SK-N-SH treated with all-trans-retinoic acid at 6 μM for 48 hours (cell line): ENCODE data around the gene RHOXF1.
"Not testable (repeated sequence)": the region's sequence is repeated elsewhere in the genome, so short reads cannot be mapped to it uniquely, and the experiment has no call there.

Source experiments
- ATAC-seq: fragments of 200-7000 bp; cut with Tn5 transposase; 3 replicates; pipeline ENCODE4 v1.9.1; 2020; ENCODE audit warnings: mild to moderate bottlenecking, moderate library complexity
- BACH2 ChIP-seq: fragments of 250-450 bp; sonication (Bioruptor Pico); IDR thresholded peaks from 2 replicates; pipeline ENCODE4 v1.9.0; 2021; ENCODE audit warnings: mild to moderate bottlenecking, borderline replicate concordance
- CSDC2 ChIP-seq: fragments of 250-450 bp; sonication (Bioruptor Pico); IDR thresholded peaks from 2 replicates; pipeline ENCODE4 v1.5.0; 2020; ENCODE audit warnings: mild to moderate bottlenecking, moderate library complexity
- OSR1 ChIP-seq: fragments of 250-450 bp; sonication (Bioruptor Pico); IDR thresholded peaks from 2 replicates; pipeline ENCODE4 v1.8.0; 2022; ENCODE audit warnings: moderate library complexity, mild to moderate bottlenecking, inconsistent platforms
- PPARA ChIP-seq: fragments of 250-450 bp; sonication (Bioruptor Pico); IDR thresholded peaks from 2 replicates; pipeline ENCODE4 v1.5.0; 2020; ENCODE audit warnings: mild to moderate bottlenecking, borderline replicate concordance
- RARB ChIP-seq: fragments of 250-450 bp; sonication (Bioruptor Pico); IDR thresholded peaks from 2 replicates; pipeline ENCODE4 v1.8.0; 2021; ENCODE audit warnings: mild to moderate bottlenecking, moderate library complexity
- TCF4 ChIP-seq: fragments of 250-450 bp; sonication (Bioruptor Pico); IDR thresholded peaks from 2 replicates; pipeline ENCODE4 v1.8.0; 2021; ENCODE audit warnings: mild to moderate bottlenecking, moderate library complexity, borderline replicate concordance
- TOX ChIP-seq: fragments of 250-450 bp; sonication (Bioruptor Pico); IDR thresholded peaks from 2 replicates; pipeline ENCODE4 v1.8.0; 2021; ENCODE audit warnings: mild to moderate bottlenecking, moderate library complexity, borderline replicate concordance
- ZC3H10 ChIP-seq: fragments of 250-450 bp; sonication (Bioruptor Pico); IDR thresholded peaks from 2 replicates; pipeline ENCODE4 v1.5.1; 2021; ENCODE audit warnings: mild to moderate bottlenecking, moderate library complexity
- ZFP3 ChIP-seq: fragments of 250-450 bp; sonication (Bioruptor Pico); IDR thresholded peaks from 2 replicates; pipeline ENCODE4 v1.5.0; 2020; ENCODE audit warnings: mild to moderate bottlenecking, moderate library complexity
- ZNF565 ChIP-seq: fragments of 450-650 bp; formaldehyde crosslinking; conservative IDR thresholded peaks from 2 replicates; pipeline ENCODE4 v1.5.0; 2020; ENCODE audit warnings: low read depth, mild to moderate bottlenecking, moderate library complexity
- ZNF70 ChIP-seq: fragments of 450-650 bp; formaldehyde crosslinking; IDR thresholded peaks from 2 replicates; pipeline ENCODE4 v1.5.0; 2020; ENCODE audit warnings: mild to moderate bottlenecking, moderate library complexity
- ZNF8 ChIP-seq: fragments of 450-650 bp; formaldehyde crosslinking; IDR thresholded peaks from 2 replicates; pipeline ENCODE4 v1.5.0; 2020; ENCODE audit warnings: mild to moderate bottlenecking, moderate library complexity
- TF ChIP-seq, protein P1 (sequence below): fragments of 250-450 bp; sonication (Bioruptor Pico); IDR thresholded peaks from 2 replicates; pipeline ENCODE4 v1.5.0; 2020; ENCODE audit warnings: mild to moderate bottlenecking, moderate library complexity
- TF ChIP-seq, protein P2 (sequence below): fragments of 250-450 bp; sonication (Bioruptor Pico); IDR thresholded peaks from 2 replicates; pipeline ENCODE4 v1.8.0; 2020; ENCODE audit warnings: mild to moderate bottlenecking, moderate library complexity, borderline replicate concordance
- TF ChIP-seq, protein P3 (sequence below): fragments of 250-450 bp; sonication (Bioruptor Pico); IDR thresholded peaks from 2 replicates; pipeline ENCODE4 v1.5.1; 2020; ENCODE audit warnings: low read depth, mild to moderate bottlenecking, moderate library complexity
- TF ChIP-seq, protein P4 (sequence below): fragments of 250-450 bp; sonication (Bioruptor Pico); IDR thresholded peaks from 2 replicates; pipeline ENCODE4 v1.5.1; 2021; ENCODE audit warnings: mild to moderate bottlenecking, moderate library complexity

RHOXF1 gene

DNA sequence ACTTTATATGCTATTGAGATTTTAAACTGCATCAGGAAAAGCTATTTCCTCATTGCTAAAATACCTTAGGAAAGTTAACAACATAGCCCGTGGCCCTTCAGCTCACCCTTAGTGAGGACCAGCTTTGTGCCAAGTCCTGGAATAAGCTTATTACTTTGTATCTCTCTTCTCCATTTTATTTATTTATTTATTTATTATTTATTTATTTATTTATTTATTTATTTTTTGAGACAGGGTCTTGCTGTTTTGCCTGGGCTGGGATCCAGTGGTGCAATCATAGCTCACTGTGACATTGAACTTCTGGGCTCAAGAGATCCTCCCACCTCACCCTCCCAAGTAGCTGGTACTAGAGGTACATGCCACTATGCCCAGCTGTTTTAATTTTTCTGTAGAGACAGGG is 6.3 kb downstream of the RHOXF1 start:
- ATAC-seq: no peak

DNA sequence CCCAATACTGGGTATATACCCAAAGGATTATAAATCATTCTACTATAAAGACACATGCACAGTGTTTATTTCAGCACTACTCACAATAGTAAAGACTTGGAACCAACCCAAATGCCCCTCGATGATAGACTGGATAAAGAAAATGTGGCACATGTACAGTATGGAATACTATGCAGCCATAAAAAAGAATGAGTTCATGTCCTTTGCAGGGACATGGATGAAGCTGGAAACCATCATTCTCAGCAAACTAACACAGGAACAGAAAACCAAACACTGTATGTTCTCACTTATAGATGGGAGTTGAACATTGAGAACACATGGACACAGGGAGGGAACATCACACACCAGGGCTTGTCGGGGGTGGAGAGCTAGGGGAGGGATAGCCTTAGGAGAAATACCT is 11.0 kb downstream of the RHOXF1 start:
- not testable (repeated sequence) for ATAC-seq

More for the DNA sequence above, 6.3 kb downstream of the RHOXF1 start:
- no peak for TF ChIP-seq BACH2 (CRISPR knock-in tag)
- TF ChIP-seq, protein P1, sequence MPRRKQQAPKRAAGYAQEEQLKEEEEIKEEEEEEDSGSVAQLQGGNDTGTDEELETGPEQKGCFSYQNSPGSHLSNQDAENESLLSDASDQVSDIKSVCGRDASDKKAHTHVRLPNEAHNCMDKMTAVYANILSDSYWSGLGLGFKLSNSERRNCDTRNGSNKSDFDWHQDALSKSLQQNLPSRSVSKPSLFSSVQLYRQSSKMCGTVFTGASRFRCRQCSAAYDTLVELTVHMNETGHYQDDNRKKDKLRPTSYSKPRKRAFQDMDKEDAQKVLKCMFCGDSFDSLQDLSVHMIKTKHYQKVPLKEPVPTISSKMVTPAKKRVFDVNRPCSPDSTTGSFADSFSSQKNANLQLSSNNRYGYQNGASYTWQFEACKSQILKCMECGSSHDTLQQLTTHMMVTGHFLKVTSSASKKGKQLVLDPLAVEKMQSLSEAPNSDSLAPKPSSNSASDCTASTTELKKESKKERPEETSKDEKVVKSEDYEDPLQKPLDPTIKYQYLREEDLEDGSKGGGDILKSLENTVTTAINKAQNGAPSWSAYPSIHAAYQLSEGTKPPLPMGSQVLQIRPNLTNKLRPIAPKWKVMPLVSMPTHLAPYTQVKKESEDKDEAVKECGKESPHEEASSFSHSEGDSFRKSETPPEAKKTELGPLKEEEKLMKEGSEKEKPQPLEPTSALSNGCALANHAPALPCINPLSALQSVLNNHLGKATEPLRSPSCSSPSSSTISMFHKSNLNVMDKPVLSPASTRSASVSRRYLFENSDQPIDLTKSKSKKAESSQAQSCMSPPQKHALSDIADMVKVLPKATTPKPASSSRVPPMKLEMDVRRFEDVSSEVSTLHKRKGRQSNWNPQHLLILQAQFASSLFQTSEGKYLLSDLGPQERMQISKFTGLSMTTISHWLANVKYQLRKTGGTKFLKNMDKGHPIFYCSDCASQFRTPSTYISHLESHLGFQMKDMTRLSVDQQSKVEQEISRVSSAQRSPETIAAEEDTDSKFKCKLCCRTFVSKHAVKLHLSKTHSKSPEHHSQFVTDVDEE: no peak
- no peak for TF ChIP-seq ZFP3 (CRISPR knock-in tag)
- TF ChIP-seq ZNF70: no peak
- no peak for TF ChIP-seq RARB (CRISPR knock-in tag)

DNA sequence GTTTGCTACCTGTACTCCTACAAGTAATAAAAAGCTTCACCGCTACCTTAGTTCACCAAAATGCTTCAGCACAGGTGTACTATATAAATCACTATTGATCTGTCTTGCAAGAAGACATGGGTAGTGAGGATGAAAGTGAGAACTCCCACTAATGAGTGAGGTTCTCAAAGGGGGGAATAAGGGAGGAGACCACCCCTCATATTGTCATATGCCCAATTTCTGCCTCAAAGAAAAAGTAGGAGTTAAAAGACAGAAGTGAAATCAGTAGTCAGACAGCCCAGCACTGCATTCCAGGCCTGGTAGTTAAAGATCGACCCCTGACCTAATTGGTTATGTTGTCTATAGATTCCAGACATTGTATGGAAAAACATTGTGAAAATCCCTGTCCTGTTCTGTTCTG is 14.7 kb downstream of the RHOXF1 start:
- not testable (repeated sequence) for ATAC-seq

DNA sequence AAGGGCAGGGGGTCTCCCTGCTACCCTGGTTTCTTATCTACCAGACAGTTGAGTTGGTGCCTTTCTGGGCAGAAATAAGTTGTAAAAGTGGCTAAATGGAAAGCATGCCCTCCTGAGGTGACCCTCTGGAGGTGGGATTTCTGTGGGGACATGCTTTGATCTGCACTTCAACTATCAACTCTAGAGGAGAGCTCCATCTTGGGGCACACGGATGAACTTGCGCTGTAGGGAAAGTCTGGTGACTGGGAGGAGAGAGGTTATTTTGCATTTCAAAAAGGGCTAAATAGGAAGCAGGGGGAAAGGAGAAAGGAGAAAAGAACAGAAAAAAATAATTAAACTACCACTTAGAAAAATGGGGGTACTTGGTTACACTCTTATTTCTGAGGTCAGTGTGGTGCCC is 25.5 kb downstream of the RHOXF1 start:
- TF ChIP-seq TCF4 (no peak), ZC3H10 (CRISPR knock-in tag) (no peak), TOX (CRISPR knock-in tag) (no peak), ZNF70 (no peak), ZNF8 (CRISPR knock-in tag) (no peak), OSR1 (no peak), BACH2 (CRISPR knock-in tag) (no peak), RARB (CRISPR knock-in tag) (no peak), ZNF565 (no peak), ZFP3 (CRISPR knock-in tag) (no peak)
- TF ChIP-seq, protein P2, sequence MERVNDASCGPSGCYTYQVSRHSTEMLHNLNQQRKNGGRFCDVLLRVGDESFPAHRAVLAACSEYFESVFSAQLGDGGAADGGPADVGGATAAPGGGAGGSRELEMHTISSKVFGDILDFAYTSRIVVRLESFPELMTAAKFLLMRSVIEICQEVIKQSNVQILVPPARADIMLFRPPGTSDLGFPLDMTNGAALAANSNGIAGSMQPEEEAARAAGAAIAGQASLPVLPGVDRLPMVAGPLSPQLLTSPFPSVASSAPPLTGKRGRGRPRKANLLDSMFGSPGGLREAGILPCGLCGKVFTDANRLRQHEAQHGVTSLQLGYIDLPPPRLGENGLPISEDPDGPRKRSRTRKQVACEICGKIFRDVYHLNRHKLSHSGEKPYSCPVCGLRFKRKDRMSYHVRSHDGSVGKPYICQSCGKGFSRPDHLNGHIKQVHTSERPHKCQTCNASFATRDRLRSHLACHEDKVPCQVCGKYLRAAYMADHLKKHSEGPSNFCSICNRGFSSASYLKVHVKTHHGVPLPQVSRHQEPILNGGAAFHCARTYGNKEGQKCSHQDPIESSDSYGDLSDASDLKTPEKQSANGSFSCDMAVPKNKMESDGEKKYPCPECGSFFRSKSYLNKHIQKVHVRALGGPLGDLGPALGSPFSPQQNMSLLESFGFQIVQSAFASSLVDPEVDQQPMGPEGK: no peak
- TF ChIP-seq, protein P3, sequence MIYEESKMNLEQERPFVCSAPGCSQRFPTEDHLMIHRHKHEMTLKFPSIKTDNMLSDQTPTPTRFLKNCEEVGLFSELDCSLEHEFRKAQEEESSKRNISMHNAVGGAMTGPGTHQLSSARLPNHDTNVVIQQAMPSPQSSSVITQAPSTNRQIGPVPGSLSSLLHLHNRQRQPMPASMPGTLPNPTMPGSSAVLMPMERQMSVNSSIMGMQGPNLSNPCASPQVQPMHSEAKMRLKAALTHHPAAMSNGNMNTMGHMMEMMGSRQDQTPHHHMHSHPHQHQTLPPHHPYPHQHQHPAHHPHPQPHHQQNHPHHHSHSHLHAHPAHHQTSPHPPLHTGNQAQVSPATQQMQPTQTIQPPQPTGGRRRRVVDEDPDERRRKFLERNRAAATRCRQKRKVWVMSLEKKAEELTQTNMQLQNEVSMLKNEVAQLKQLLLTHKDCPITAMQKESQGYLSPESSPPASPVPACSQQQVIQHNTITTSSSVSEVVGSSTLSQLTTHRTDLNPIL (CRISPR knock-in tag): no peak
- TF ChIP-seq, protein P4, sequence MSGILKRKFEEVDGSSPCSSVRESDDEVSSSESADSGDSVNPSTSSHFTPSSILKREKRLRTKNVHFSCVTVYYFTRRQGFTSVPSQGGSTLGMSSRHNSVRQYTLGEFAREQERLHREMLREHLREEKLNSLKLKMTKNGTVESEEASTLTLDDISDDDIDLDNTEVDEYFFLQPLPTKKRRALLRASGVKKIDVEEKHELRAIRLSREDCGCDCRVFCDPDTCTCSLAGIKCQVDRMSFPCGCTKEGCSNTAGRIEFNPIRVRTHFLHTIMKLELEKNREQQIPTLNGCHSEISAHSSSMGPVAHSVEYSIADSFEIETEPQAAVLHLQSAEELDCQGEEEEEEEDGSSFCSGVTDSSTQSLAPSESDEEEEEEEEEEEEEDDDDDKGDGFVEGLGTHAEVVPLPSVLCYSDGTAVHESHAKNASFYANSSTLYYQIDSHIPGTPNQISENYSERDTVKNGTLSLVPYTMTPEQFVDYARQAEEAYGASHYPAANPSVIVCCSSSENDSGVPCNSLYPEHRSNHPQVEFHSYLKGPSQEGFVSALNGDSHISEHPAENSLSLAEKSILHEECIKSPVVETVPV (CRISPR knock-in tag): no peak
- no peak for ATAC-seq

DNA sequence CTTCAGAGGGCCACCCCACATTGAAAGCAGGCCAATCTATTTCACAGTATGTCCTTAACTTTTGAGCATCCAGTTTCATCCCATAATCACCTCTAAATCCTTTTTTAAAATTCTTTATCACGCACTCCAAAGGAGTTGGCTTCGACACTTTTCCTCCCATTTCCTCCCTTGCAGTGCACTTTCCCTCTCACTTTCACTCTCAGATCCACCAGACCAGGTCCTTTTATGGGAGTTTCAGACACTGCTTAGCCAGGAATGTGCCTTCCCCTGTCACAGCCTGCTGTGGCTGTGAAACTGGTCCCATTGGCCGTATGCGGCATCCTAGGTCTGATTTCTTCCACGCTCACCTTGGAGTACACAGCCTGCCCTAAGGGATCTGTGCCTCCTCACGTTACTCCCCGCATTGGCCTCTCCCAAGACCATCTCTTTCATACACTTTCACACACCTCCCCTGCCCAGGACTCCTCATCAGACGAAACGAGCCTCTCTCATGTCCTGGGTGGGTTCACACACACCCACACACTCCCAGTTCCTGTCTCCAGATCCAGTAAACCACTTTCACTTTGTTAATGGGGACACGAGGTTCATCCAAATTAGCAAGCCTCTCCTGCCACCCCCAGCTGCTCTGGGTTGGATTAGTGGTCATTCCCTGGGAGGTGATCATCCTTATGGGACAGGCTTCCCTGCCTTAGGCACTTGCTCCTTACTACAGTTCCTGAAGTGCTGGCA is 28.3 kb downstream of the RHOXF1 start:
- ATAC-seq: peak; percentile 54
- no peak for TF ChIP-seq ZNF70
- TF ChIP-seq, protein P2: no peak
- no peak for TF ChIP-seq OSR1
- TF ChIP-seq ZC3H10 (CRISPR knock-in tag): no peak
- no peak for TF ChIP-seq CSDC2 (CRISPR knock-in tag)
- no peak for TF ChIP-seq PPARA

DNA sequence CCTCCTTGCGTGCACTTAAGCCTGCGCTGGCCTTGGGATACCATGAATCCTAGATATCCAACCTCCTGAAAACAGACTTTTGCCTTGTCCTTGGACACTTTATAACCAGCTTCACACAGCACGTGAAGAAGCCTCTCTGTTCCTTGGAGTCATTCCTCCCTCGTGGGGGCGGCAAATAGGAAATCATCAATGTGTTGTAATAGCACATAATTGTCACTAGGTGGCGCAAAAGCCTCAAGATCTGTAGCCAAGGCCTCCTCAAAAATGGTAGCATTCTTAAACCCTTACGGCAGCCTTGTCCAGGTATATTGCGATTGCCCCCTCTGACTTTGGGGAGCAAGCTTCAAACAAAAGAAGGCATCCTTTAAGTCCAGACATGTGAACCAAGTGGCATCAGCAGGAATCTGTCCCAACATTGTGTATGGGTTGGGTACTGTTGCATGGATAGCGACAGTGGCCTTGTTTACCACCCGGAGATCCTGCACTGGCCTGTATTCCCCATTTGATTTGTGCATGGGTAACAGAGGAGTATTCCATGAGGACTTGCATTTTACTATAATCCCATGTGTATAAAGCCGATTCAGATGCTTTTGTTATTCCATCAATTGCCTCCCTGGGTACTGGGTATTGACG is 30.0 kb downstream of the RHOXF1 start:
- peak; percentile 86 for ATAC-seq

DNA sequence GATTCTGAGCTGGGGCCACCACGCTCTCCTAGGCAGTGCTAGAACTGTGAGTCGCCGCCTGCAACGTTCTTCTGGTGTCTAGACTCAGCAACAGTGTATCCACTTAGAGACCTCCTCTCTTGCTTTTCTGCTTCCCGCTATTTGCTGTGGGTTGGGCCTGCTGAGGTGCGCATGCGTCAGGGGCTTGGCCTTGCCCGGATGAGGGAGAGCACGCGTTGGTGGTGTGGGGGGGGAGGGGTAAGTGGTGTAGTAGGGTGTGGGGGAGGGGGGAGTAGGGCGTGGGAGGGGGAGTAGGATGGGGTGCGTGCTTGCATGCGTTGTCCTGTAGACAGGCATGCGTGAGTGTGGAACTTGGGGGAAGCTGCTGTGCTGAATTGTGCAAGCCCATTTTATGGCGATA is 38.1 kb downstream of the RHOXF1 start, which contains the start of gene RHOXF2B:
Gene RHOXF2B (minus strand): TSS at position 101 of the 400 bp plus-strand sequence. CDS start 138 bp downstream, outside the sequence.
- ATAC-seq: not testable (repeated sequence)

DNA sequence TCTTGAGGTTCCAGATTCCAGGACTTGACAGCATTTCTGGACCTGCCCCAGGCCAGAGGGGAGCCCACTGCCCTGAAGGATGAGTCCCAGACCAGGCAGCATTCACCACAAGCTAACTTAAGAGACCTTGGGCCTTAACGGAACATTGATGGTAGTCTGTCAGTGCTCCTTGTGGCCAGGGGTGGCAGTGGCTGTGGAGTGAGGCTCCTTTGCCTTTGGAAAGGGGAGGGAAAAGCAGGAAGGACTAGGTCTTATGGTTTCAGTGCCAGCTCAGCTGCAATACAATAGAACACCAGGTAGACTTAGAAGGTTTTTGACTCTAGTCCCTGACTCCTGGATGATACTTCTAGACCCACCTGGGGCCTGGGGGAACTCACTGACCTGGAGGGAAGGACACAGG is 49.5 kb downstream of the RHOXF1 start:
- not testable (repeated sequence) for ATAC-seq
